ENCODE data around the gene SKI.

DNA sequence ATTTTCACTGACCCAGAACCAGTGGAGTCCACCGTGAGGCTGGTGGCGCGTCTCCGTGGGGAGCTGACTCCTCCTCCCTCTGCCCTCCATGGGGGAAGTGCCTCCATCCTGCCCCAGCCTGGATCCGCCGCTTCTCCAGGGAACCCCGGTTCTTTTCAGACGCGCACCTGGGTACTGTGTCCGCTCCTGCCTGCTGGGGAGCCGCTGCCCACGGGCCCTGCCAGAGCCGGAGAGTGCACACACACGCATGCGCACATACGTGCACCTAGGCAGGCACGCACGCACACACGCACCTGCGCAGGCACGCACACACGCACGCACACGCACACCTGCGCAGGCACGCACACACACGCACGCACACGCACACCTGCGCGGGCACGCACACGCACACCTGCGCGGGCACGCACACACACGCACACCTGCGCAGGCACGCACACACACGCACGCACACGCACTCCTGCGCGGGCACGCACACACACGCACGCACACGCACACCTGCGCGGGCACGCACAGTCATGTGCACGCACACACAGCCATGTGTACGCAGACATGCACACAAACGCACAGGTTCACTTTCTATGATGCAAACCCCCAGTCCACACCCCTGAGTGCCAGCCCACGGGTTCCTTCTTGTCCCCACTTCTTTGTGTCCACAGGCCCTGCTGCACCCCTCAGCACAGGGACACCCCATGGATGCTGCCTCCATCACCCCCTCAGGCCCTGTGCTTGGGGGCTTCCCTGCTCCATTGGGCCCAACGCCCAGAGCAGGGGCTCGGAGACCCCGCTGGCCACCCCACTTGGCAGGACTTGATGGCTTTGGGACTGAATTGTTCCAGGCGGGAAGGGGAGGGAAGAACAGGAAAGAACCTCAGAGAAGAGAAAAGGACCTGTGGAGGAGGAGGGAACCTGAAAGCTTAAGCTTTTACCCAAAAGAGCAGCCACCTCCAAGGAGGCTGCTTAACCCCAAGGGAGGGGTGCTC is 120.5 kb downstream of the SKI start:
- TF ChIP-seq, protein P1, sequence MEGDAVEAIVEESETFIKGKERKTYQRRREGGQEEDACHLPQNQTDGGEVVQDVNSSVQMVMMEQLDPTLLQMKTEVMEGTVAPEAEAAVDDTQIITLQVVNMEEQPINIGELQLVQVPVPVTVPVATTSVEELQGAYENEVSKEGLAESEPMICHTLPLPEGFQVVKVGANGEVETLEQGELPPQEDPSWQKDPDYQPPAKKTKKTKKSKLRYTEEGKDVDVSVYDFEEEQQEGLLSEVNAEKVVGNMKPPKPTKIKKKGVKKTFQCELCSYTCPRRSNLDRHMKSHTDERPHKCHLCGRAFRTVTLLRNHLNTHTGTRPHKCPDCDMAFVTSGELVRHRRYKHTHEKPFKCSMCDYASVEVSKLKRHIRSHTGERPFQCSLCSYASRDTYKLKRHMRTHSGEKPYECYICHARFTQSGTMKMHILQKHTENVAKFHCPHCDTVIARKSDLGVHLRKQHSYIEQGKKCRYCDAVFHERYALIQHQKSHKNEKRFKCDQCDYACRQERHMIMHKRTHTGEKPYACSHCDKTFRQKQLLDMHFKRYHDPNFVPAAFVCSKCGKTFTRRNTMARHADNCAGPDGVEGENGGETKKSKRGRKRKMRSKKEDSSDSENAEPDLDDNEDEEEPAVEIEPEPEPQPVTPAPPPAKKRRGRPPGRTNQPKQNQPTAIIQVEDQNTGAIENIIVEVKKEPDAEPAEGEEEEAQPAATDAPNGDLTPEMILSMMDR (IDR thresholded peaks at IDR 0.05; ENCODE audit: insufficient read depth, low read depth, low read length), result no peak
- no peak for TF ChIP-seq EZH2 (IDR thresholded peaks at IDR 0.05; ENCODE audit: insufficient read depth, low read length)

Measured in astrocyte (in vitro differentiated cells and primary cell).